Upper lobe of left lung (tissue), 6 donors: ENCODE measurements around the gene ZNF629. TPM values are rescaled to one million over a fixed set of nuclear protein-coding genes. Genes with fewer than 3 reads are reported as not detected.

Experiments
- ATAC-seq, 2 donors: fragments of 200-7000 bp; cut with Tn5 transposase; one replicate each; pipeline ENCODE4 v1.9.1; 2022; ENCODE audit warnings: mild to moderate bottlenecking in 2 of 2, moderate library complexity in 2 of 2; ENCODE audit not compliant: low FRiP score in 2 of 2
- DNase-seq, 2 donors: peaks; one replicate each; pipeline ENCODE4 v3.0.0-alpha.2; 2019 to 2020
- H3K27ac ChIP-seq, 4 donors: fragments of 200-600 bp; sonication (generic); one replicate each; pipeline ENCODE4 v1.5.1; 2016 to 2019
- H3K27me3 ChIP-seq, 4 donors: fragments of 200-600 bp; sonication (generic); one replicate each; pipeline ENCODE4 v1.5.1; 2017 to 2019
- H3K36me3 ChIP-seq, 4 donors: fragments of 200-600 bp; sonication (generic); one replicate each; pipeline ENCODE4 v1.5.1; 2016 to 2019
- H3K4me1 ChIP-seq, 4 donors: fragments of 200-600 bp; sonication (generic); one replicate each; pipeline ENCODE4 v1.5.1; 2018 to 2019
- H3K4me3 ChIP-seq, 4 donors: fragments of 200-600 bp; sonication (generic); one replicate each; pipeline ENCODE4 v1.5.1; 2017 to 2019; ENCODE audit warnings: mild to moderate bottlenecking in 2 of 4, moderate library complexity in 1 of 4
- H3K9me3 ChIP-seq, 4 donors: fragments of 200-600 bp; sonication (generic); one replicate each; pipeline ENCODE4 v1.5.1; 2018 to 2019
- CTCF ChIP-seq, 6 experiments: fragments of 450-650 bp in 4 of 6; fragments of 200-600 bp in 2 of 6; sonication (generic) in 2 of 6; IDR thresholded peaks; one replicate each; pipeline ENCODE4 v1.5.1; 2016 to 2019; ENCODE audit warnings: antibody characterized with exemption in 6 of 6
- EP300 ChIP-seq, 4 donors: sonication (generic); formaldehyde crosslinking; IDR thresholded peaks; one replicate each; pipeline ENCODE4 v1.5.1; 2017; ENCODE audit warnings: antibody characterized with exemption in 4 of 4, control low read depth in 2 of 4
- POLR2A ChIP-seq, 4 donors: fragments of 450-650 bp; IDR thresholded peaks; one replicate each; pipeline ENCODE4 v1.5.1; 2016 to 2017; ENCODE audit warnings: antibody characterized with exemption in 4 of 4, mild to moderate bottlenecking in 2 of 4
- POLR2AphosphoS5 ChIP-seq, 2 donors: sonication (generic); formaldehyde crosslinking; IDR thresholded peaks; one replicate each; pipeline ENCODE4 v1.5.1; 2017; ENCODE audit warnings: antibody characterized with exemption in 2 of 2
- WGBS, 2 donors: methylation state at CpG; one replicate each; pipeline ENCODE4 v1.1.5; 2017 to 2018; 5-methylcytosine and 5-hydroxymethylcytosine counted together
- small RNA-seq, 4 donors: library from RNA; depleted of rRNA; stranded (forward); fragments of <200 nt; gene quantifications; one replicate each; pipeline ENCODE3, GENCODE V24; 2016
- total RNA-seq, 6 donors: library from RNA; depleted of rRNA in 4 of 6; stranded (reverse); fragments of >200 nt in 4 of 6; gene quantifications; one replicate each; pipeline versions ENCODE4 v1.1.0 to v1.2.1, GENCODE V29; 2016 to 2021
- donor health status: DM: no; HTN: no; CAD: no; lungs with moderate emphysema.
- donor health status: DM: no; HTN: yes; CAD: no; lungs with severe emphysema.

ZNF629 gene
- total RNA-seq, 6 donors from 2014 or later = 13.1 to 32.5 (median 14.8) TPM

- DNase-seq (peak in 1 of 2 donors; percentile 4), ATAC-seq (no peak)
- no peak overlapping the region for H3K4me3 ChIP-seq
- peaks cover 50 to 76% (median 70%) of the 10 kb centered on the region in 4 donors for H3K36me3 ChIP-seq
- H3K27ac ChIP-seq = no peak overlapping the region
- H3K9me3 ChIP-seq = no peaks in the 10 kb centered on the region
- H3K4me1 ChIP-seq = peaks cover 2 to 24% (median 20%) of the 10 kb centered on the region in 4 donors
- 95 to 97% methylated on average over 17 of the region's 17 CpGs for WGBS, 2 donors
- TF ChIP-seq POLR2A (IDR thresholded peaks at IDR 0.05) = no peak
- TF ChIP-seq POLR2AphosphoS5 (IDR thresholded peaks at IDR 0.05) = no peak
- TF ChIP-seq CTCF (IDR thresholded peaks at IDR 0.05) = no peak
- no peak for TF ChIP-seq EP300 (IDR thresholded peaks at IDR 0.05)
- H3K27me3 ChIP-seq = no peaks in the 10 kb centered on the region
Measured at GRCh38 chr16:30736995-30737793, 49.8 kb downstream of the ZNF629 start.

- DNase-seq (no peak), ATAC-seq (no peak)
- Histone ChIP-seq H3K9me3 (no peaks in the 10 kb centered on the region), H3K4me1 (no peaks in the 10 kb centered on the region), H3K27me3 (no peaks in the 10 kb centered on the region), H3K27ac (no peak overlapping the region), H3K36me3 (peaks cover 54 to 96% (median 76%) of the 10 kb centered on the region in 4 donors), H3K4me3 (no peak overlapping the region)
- WGBS, 2 donors = 95 to 100% methylated on average over 3 of the region's 3 CpGs
- TF ChIP-seq CTCF (IDR thresholded peaks at IDR 0.05) (no peak), POLR2AphosphoS5 (IDR thresholded peaks at IDR 0.05) (no peak)
Measured at GRCh38 chr16:30731411-30731810, 55.6 kb downstream of the ZNF629 start.

GRCh38 chr16:30728899-30729672, 57.9 kb downstream of the ZNF629 start:
- Histone ChIP-seq H3K4me3 (no peak overlapping the region), H3K27me3 (no peaks in the 10 kb centered on the region), H3K36me3 (peaks cover 44 to 97% (median 76%) of the 10 kb centered on the region in 4 donors), H3K27ac (peak overlapping the region in 1 of 4 donors; percentile 16), H3K9me3 (no peaks in the 10 kb centered on the region), H3K4me1 (no peaks in the 10 kb centered on the region)
- WGBS, 2 donors = 80 to 81% methylated on average over 17 of the region's 17 CpGs
- ATAC-seq (peak in 1 of 2 donors; percentile 44), DNase-seq (peak in 1 of 2 donors; percentile 47)
- TF ChIP-seq EP300 (IDR thresholded peaks at IDR 0.05) (no peak), CTCF (IDR thresholded peaks at IDR 0.05) (no peak), POLR2A (IDR thresholded peaks at IDR 0.05) (no peak), POLR2AphosphoS5 (IDR thresholded peaks at IDR 0.05) (no peak)

Small RNAs within 50 kb of the gene (small RNA-seq; reads per million reads assigned to genes)
- gene RF00017 = 0 reads per million in 4 donors

Other genes with a start within 250 kb of the ZNF629 start
- 10 to 100 TPM in 4 of 6 donors, 1 to 10 TPM in 2; 7.6 to 18.9 (median 10.6) TPM for gene ZNF764, start 228.8 kb downstream of the ZNF629 start, total RNA-seq
- gene ZNF688, start 215.5 kb downstream of the ZNF629 start, total RNA-seq = 10 to 100 TPM; 15.0 to 34.6 (median 18.8) TPM
- gene ZNF785, start 201.5 kb downstream of the ZNF629 start, total RNA-seq = 10 to 100 TPM in 4 of 6 donors, 1 to 10 TPM in 2; 7.3 to 52.4 (median 15.3) TPM
- 10 to 100 TPM in 2 of 6 donors, 1 to 10 TPM in 4; 3.1 to 10.9 (median 8.9) TPM for gene ZNF689, start 176.8 kb downstream of the ZNF629 start, total RNA-seq
- 100 to 1,000 TPM in 1 of 6 donors, 10 to 100 TPM in 5; 34.5 to 160 (median 54.9) TPM for gene PRR14, start 136.2 kb downstream of the ZNF629 start, total RNA-seq
- gene FBRS, start 128.8 kb downstream of the ZNF629 start, total RNA-seq = 100 to 1,000 TPM in 1 of 6 donors, 10 to 100 TPM in 5; 38.0 to 150 (median 70.4) TPM
- gene SRCAP, start 88.0 kb downstream of the ZNF629 start, total RNA-seq = 100 to 1,000 TPM in 1 of 6 donors, 10 to 100 TPM in 5; 38.3 to 102 (median 66.0) TPM
- gene PHKG2, start 38.8 kb downstream of the ZNF629 start, total RNA-seq = 10 to 100 TPM; 27.4 to 70.2 (median 33.5) TPM
- 10 to 100 TPM in 4 of 6 donors, 1 to 10 TPM in 2; 6.1 to 45.1 (median 16.0) TPM for gene CFAP119, start 25.1 kb downstream of the ZNF629 start, total RNA-seq
- 100 to 1,000 TPM in 2 of 6 donors, 10 to 100 TPM in 4; 69.9 to 137 (median 95.2) TPM for gene RNF40, start 24.9 kb downstream of the ZNF629 start, total RNA-seq
- gene BCL7C, start 106.9 kb upstream of the ZNF629 start, total RNA-seq = 10 to 100 TPM; 15.7 to 32.8 (median 28.2) TPM
- gene CTF1, start 109.4 kb upstream of the ZNF629 start, total RNA-seq = 10 to 100 TPM in 2 of 6 donors, 1 to 10 TPM in 4; 4.2 to 14.5 (median 7.1) TPM
- gene FBXL19, start 136.4 kb upstream of the ZNF629 start, total RNA-seq = 10 to 100 TPM in 4 of 6 donors, 1 to 10 TPM in 2; 7.3 to 40.9 (median 15.5) TPM
- gene ORAI3, start 161.9 kb upstream of the ZNF629 start, total RNA-seq = 10 to 100 TPM; 22.2 to 33.9 (median 28.4) TPM
- 10 to 100 TPM in 5 of 6 donors, 1 to 10 TPM in 1; 9.1 to 30.4 (median 17.0) TPM for gene SETD1A, start 170.5 kb upstream of the ZNF629 start, total RNA-seq
- gene HSD3B7, start 198.0 kb upstream of the ZNF629 start, total RNA-seq = 10 to 100 TPM; 10.5 to 38.8 (median 21.3) TPM
- 1 to 10 TPM in 2 of 6 donors, under 1 TPM in 4; 0.30 to 2.1 (median 0.51) TPM for gene STX1B, start 223.4 kb upstream of the ZNF629 start, total RNA-seq
- gene STX4, start 246.4 kb upstream of the ZNF629 start, total RNA-seq = 100 to 1,000 TPM in 3 of 6 donors, 10 to 100 TPM in 3; 44.8 to 168 (median 96.3) TPM